SK-N-SH (cell line): ENCODE data around the gene TAOK2.

ENCODE experiments used
- RAD21 ChIP-seq: IDR thresholded peaks from 2 replicates; pipeline ENCODE4 v1.6.1; 2012; ENCODE audit warnings: mild to moderate bottlenecking, low read length
- RXRA ChIP-seq: IDR thresholded peaks from 2 replicates; pipeline ENCODE4 v1.4.0; 2012; ENCODE audit warnings: low read depth, mild to moderate bottlenecking, borderline replicate concordance
- SIN3A ChIP-seq: IDR thresholded peaks from 2 replicates; pipeline ENCODE4 v1.6.1; 2012; ENCODE audit warnings: low read depth, mild to moderate bottlenecking, low read length, moderate library complexity, borderline replicate concordance
- TF ChIP-seq, protein P1 (sequence below): fragments of 200-600 bp; sonication (generic); IDR thresholded peaks from 2 replicates; pipeline ENCODE4 v1.6.1; 2017; ENCODE audit warnings: antibody characterized with exemption, mild to moderate bottlenecking, moderate library complexity
- TF ChIP-seq, protein P2 (sequence below): IDR thresholded peaks from 2 replicates; pipeline ENCODE4 v1.4.0; 2012; ENCODE audit warnings: low read depth
- TF ChIP-seq, protein P3 (sequence below): IDR thresholded peaks from 2 replicates; pipeline ENCODE4 v1.6.1; 2012; ENCODE audit warnings: mild to moderate bottlenecking, low read depth, low read length, moderate library complexity
- TF ChIP-seq, protein P4 (sequence below): fragments of 150-350 bp; IDR thresholded peaks from 2 replicates; pipeline ENCODE4 v1.6.1; 2017; ENCODE audit warnings: antibody characterized with exemption, low read length, low read depth, borderline replicate concordance
- TF ChIP-seq, protein P5 (sequence below): IDR thresholded peaks from 2 replicates; pipeline ENCODE4; 2012

DNA sequence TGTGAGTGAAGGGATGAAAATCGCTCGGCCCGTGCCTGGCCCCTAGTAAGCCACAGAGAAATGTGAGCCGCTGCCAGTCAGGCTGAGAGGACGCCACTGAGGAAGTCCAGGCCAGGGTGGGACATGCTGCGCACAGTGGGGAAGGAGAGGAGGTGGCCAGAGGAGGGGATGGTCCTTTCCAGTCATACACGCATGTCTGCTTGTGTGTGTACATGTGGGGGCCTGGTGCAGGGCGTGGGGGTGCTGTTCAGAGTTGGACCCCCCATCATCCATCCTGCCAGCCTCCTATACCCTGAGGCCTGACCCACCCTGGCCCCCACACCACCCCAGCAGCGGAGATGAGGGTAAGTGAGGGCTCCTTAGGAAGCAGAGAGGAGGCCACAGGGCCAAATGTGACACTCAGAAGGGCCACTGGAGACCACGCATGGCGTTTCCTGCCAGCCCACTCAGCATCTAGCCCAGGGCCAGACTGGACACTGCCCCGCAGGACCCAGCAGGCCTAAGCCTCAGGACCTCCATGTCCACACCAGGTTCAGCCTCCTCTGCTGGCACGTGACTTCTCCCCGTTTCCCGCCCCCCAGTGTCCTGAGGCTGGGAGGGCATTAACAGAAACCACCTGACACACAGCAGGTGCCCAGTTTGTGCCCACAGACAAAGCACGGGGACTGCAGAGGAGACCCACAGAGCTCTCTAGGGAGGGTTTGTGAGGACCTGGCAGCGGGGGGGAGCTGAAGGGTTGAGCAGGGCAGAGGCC is 30.2 kb downstream of the TAOK2 start:
- TF ChIP-seq, protein P1, sequence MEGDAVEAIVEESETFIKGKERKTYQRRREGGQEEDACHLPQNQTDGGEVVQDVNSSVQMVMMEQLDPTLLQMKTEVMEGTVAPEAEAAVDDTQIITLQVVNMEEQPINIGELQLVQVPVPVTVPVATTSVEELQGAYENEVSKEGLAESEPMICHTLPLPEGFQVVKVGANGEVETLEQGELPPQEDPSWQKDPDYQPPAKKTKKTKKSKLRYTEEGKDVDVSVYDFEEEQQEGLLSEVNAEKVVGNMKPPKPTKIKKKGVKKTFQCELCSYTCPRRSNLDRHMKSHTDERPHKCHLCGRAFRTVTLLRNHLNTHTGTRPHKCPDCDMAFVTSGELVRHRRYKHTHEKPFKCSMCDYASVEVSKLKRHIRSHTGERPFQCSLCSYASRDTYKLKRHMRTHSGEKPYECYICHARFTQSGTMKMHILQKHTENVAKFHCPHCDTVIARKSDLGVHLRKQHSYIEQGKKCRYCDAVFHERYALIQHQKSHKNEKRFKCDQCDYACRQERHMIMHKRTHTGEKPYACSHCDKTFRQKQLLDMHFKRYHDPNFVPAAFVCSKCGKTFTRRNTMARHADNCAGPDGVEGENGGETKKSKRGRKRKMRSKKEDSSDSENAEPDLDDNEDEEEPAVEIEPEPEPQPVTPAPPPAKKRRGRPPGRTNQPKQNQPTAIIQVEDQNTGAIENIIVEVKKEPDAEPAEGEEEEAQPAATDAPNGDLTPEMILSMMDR, result no peak
- TF ChIP-seq SIN3A (no peak), RAD21 (no peak), RXRA (no peak)
- TF ChIP-seq, protein P2, sequence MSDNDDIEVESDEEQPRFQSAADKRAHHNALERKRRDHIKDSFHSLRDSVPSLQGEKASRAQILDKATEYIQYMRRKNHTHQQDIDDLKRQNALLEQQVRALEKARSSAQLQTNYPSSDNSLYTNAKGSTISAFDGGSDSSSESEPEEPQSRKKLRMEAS, result no peak
- TF ChIP-seq, protein P3, sequence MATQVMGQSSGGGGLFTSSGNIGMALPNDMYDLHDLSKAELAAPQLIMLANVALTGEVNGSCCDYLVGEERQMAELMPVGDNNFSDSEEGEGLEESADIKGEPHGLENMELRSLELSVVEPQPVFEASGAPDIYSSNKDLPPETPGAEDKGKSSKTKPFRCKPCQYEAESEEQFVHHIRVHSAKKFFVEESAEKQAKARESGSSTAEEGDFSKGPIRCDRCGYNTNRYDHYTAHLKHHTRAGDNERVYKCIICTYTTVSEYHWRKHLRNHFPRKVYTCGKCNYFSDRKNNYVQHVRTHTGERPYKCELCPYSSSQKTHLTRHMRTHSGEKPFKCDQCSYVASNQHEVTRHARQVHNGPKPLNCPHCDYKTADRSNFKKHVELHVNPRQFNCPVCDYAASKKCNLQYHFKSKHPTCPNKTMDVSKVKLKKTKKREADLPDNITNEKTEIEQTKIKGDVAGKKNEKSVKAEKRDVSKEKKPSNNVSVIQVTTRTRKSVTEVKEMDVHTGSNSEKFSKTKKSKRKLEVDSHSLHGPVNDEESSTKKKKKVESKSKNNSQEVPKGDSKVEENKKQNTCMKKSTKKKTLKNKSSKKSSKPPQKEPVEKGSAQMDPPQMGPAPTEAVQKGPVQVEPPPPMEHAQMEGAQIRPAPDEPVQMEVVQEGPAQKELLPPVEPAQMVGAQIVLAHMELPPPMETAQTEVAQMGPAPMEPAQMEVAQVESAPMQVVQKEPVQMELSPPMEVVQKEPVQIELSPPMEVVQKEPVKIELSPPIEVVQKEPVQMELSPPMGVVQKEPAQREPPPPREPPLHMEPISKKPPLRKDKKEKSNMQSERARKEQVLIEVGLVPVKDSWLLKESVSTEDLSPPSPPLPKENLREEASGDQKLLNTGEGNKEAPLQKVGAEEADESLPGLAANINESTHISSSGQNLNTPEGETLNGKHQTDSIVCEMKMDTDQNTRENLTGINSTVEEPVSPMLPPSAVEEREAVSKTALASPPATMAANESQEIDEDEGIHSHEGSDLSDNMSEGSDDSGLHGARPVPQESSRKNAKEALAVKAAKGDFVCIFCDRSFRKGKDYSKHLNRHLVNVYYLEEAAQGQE, result no peak
- TF ChIP-seq, protein P4, sequence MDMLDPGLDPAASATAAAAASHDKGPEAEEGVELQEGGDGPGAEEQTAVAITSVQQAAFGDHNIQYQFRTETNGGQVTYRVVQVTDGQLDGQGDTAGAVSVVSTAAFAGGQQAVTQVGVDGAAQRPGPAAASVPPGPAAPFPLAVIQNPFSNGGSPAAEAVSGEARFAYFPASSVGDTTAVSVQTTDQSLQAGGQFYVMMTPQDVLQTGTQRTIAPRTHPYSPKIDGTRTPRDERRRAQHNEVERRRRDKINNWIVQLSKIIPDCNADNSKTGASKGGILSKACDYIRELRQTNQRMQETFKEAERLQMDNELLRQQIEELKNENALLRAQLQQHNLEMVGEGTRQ, result no peak
- TF ChIP-seq, protein P5, sequence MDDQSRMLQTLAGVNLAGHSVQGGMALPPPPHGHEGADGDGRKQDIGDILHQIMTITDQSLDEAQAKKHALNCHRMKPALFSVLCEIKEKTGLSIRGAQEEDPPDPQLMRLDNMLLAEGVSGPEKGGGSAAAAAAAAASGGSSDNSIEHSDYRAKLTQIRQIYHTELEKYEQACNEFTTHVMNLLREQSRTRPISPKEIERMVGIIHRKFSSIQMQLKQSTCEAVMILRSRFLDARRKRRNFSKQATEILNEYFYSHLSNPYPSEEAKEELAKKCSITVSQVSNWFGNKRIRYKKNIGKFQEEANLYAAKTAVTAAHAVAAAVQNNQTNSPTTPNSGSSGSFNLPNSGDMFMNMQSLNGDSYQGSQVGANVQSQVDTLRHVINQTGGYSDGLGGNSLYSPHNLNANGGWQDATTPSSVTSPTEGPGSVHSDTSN, result no peak
